GM12864 (cell line): ENCODE data around the gene CTDSPL.

Source experiments
- DNase-seq: peaks from one replicate; pipeline ENCODE4 v3.0.0-alpha.2; 2011; ENCODE audit warnings: low read depth
- H3K4me3 ChIP-seq: 2 replicates; pipeline ENCODE4 v1.5.1; 2011; ENCODE audit warnings: mild to moderate bottlenecking, low read depth, low read length, control low read depth
- TF ChIP-seq, protein P1 (sequence below): IDR thresholded peaks from 2 replicates; pipeline ENCODE4 v1.5.1; 2011; ENCODE audit warnings: low read depth, mild to moderate bottlenecking, moderate library complexity, low read length, control low read depth, inconsistent platforms; ENCODE audit errors: missing control alignments

CTDSPL gene

DNA sequence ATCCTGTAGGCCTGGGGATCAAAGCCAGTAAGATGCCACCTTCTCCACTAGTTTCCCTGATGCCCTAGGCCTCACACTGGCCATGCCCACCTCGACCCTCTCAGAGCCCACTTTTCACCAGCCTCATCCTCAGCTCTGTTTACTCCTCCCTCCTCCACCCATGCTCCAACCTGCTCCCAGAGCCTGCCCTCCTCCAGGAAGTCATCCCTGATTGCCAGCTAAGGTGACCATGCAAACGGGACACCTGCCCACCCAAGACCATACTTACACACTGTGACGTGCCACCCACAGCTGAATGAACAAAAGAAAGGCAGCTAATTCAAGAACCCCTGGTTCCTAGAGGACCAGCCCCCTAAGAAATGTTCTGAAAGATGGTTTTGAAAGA is 158.7 kb downstream of the CTDSPL start:
- no peak for DNase-seq
- H3K4me3 ChIP-seq: no peak overlapping the region
- TF ChIP-seq, protein P1, sequence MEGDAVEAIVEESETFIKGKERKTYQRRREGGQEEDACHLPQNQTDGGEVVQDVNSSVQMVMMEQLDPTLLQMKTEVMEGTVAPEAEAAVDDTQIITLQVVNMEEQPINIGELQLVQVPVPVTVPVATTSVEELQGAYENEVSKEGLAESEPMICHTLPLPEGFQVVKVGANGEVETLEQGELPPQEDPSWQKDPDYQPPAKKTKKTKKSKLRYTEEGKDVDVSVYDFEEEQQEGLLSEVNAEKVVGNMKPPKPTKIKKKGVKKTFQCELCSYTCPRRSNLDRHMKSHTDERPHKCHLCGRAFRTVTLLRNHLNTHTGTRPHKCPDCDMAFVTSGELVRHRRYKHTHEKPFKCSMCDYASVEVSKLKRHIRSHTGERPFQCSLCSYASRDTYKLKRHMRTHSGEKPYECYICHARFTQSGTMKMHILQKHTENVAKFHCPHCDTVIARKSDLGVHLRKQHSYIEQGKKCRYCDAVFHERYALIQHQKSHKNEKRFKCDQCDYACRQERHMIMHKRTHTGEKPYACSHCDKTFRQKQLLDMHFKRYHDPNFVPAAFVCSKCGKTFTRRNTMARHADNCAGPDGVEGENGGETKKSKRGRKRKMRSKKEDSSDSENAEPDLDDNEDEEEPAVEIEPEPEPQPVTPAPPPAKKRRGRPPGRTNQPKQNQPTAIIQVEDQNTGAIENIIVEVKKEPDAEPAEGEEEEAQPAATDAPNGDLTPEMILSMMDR: no peak

GRCh38 chr3:38021196-38021595 is 159.5 kb downstream of the CTDSPL start:
- no peak overlapping the region for H3K4me3 ChIP-seq
- no peak for DNase-seq
- TF ChIP-seq, protein P1: no peak

DNA sequence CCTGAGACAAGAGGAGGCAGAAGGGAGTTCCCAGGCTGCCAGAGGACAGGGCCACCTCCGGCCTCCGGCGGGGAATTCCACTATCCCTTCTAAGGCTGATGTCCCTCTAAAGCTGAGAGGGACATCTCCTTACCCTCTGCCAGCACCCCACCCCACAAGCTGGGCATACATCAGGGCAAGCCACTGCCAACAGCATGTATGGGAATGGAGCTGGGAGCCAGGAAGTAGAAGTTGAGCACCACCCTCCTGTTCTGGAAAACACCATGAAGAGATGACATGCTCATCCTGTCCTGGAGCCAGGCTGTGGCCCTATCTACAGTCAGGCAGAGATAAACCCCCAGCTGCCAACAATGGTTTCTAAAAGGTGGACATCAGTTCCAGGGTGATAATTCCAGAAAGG is 160.6 kb downstream of the CTDSPL start:
- H3K4me3 ChIP-seq: no peak overlapping the region
- no peak for DNase-seq
- TF ChIP-seq, protein P1: no peak

GRCh38 chr3:38022896-38023709 is 161.4 kb downstream of the CTDSPL start:
- TF ChIP-seq, protein P1: no peak
- no peak overlapping the region for H3K4me3 ChIP-seq
- DNase-seq: no peak

- no peak overlapping the region for H3K4me3 ChIP-seq
- DNase-seq: no peak
- TF ChIP-seq, protein P1: no peak
These were observed 165.2 kb downstream of the CTDSPL start for GRCh38 chr3:38026856-38027255.

- TF ChIP-seq, protein P1: no peak
- no peak for DNase-seq
These were observed 166.1 kb downstream of the CTDSPL start for GRCh38 chr3:38027466-38028465.

More at GRCh38 chr3:38027466-38028465, 166.1 kb downstream of the CTDSPL start:
- no peak overlapping the region for H3K4me3 ChIP-seq
